H7 (cell line): ENCODE measurements around the gene LSAMP. TPM values are rescaled to one million over a fixed set of nuclear protein-coding genes. Genes with fewer than 3 reads are reported as not detected.

Experiments
- DNase-seq: peaks from one replicate; pipeline ENCODE4 v3.0.0; 2012
- H3K27me3 ChIP-seq: 2 replicates; pipeline ENCODE4 v1.6.0; 2011; ENCODE audit warnings: mild to moderate bottlenecking, low read length; ENCODE audit not compliant: control insufficient read depth, insufficient read depth
- H3K36me3 ChIP-seq: replicated peaks from 2 replicates; pipeline ENCODE4 v1.5.1; 2011; ENCODE audit warnings: low read length; ENCODE audit not compliant: control insufficient read depth, insufficient read depth
- H3K4me3 ChIP-seq: 2 replicates; pipeline ENCODE4 v1.5.1; 2011; ENCODE audit warnings: low read depth, mild to moderate bottlenecking, control low read depth, low read length, moderate library complexity; ENCODE audit not compliant: insufficient read depth
- total RNA-seq: library from RNA; depleted of rRNA; stranded (reverse); fragments of >200 nt; shearing (Covaris generic); gene quantifications from 2 replicates; pipeline ENCODE4 v1.2.3, GENCODE V29; 2014

Gene LSAMP
- total RNA-seq, 1 experiment from 2014 or later: 2.6 TPM

DNA sequence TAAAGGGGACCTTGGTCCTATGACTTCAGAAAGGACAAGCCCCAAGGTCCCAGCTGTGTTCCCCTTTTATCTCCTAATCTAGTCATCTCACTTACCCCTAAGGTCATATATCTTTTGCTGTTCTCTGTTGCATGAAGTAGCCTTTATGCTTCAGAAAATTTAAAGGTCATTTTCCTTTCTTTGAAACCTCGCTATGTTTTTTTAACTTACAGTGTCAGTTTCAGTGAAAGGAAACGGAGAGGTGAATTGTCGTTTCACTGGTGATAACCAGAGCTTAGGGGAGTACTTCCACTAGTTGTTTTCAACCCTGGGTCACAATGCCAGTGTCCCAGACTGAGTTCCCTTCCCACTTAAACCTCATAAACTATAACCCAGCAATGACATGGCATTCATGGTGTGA lies 464.6 kb downstream of the LSAMP start:
- H3K27me3 ChIP-seq: no peaks in the 10 kb centered on the region
- H3K4me3 ChIP-seq: no peak overlapping the region
- no peak for DNase-seq
- H3K36me3 ChIP-seq: no peaks in the 10 kb centered on the region

DNA sequence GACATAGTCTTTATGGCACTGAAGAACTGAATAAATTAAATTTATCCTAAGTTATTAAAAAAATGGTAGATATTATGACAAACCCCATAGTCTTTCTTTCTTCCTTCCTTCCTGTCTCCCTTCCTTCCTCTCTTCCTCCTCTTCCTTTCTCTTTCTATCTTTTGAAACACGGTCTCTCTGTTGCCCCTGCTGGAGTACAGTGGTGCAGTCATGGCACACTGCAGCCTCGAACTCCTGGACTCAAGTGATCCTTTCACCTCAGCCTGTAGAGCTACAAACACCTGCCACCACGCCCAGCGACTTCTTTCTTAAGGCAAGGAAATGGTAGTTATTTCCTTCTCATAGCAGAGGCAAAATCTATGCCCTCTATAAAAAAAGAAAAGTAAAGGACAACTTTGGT lies 467.4 kb downstream of the LSAMP start:
- Histone ChIP-seq H3K36me3 (no peaks in the 10 kb centered on the region), H3K4me3 (no peak overlapping the region), H3K27me3 (no peaks in the 10 kb centered on the region)
- DNase-seq: no peak

DNA sequence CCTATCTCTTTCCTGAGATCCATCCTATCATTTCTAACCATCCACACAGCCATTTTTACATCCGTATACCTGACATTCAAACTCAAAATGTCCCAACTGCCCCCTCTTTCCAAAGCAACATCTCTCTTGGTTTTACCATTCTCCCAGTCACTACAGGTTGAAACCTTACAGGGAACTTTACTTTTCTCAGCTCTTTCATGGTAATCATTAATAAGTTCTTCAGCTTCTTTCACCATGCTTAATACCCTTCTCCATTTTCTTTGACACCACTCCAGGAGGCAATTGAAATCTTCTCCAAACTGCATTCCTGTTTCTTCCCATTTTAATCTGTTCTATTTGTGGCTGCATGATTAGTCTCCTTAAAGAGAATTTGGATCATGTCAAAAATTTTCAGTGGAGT lies 469.5 kb downstream of the LSAMP start:
- H3K36me3 ChIP-seq: no peaks in the 10 kb centered on the region
- no peak for DNase-seq
- H3K4me3 ChIP-seq: no peak overlapping the region
- no peaks in the 10 kb centered on the region for H3K27me3 ChIP-seq

DNA sequence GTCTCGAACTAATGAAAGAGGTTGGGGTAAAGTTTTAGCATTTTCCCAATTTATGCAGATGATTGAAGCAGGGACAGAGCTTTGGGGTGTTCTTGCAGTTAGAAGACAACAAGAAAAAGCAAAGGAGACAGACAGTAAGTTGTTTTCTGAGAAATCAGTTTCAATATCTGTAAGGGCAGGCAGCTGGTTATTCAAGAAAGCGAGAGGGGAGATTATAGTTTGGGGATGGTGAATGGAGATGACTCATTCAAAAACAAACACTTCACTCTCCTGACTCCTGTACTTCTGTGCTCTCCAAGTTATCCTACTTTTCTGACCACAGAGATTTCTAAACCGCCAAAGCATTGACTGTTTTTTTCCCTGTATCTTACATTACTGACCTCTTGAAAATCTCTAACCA lies 469.9 kb downstream of the LSAMP start:
- Histone ChIP-seq H3K36me3 (no peaks in the 10 kb centered on the region), H3K27me3 (no peaks in the 10 kb centered on the region), H3K4me3 (no peak overlapping the region)
- DNase-seq: no peak

DNA sequence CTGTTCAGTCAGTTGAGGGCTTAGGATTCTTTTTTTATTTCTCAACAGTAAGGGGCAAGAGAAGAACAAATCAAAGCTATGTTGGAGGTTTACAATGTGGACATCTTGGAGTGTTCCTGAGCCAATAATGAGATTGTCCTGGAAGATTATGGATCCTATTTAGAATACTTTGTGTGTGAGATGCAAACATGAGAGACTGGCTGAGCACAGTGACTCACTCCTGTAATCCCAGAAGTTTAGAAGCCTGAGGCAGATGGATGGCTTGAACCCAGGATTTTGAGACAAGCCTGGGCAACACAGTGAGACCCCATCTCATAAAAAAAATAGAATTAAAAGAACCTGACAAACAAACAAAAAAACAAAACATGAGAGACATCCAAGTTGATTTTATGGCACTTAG lies 470.3 kb downstream of the LSAMP start:
- DNase-seq: no peak

DNA sequence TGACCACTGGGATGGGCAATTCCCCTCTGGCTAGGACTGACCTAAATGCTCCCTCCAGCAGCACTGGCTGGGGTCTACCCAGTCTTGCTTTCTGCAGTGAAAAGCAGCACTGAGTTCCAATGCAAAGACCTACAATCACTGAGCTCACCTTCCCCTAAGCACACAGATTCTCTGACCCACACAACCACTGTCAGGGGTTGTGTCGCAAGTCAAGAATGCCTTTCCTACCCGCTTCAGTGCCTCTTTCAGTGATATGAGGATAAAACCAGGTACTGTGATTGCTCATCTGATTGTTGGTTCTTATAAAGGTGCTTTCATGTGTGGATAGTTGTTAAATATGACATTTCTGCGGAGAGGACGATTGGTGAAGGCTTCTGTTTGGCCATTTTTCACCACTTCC lies 476.4 kb downstream of the LSAMP start:
- no peak for DNase-seq
- Histone ChIP-seq H3K27me3 (no peaks in the 10 kb centered on the region), H3K4me3 (no peak overlapping the region), H3K36me3 (no peaks in the 10 kb centered on the region)

More for the DNA sequence above, 470.3 kb downstream of the LSAMP start:
- H3K4me3 ChIP-seq: no peak overlapping the region
- H3K36me3 ChIP-seq: no peaks in the 10 kb centered on the region
- no peaks in the 10 kb centered on the region for H3K27me3 ChIP-seq

DNA sequence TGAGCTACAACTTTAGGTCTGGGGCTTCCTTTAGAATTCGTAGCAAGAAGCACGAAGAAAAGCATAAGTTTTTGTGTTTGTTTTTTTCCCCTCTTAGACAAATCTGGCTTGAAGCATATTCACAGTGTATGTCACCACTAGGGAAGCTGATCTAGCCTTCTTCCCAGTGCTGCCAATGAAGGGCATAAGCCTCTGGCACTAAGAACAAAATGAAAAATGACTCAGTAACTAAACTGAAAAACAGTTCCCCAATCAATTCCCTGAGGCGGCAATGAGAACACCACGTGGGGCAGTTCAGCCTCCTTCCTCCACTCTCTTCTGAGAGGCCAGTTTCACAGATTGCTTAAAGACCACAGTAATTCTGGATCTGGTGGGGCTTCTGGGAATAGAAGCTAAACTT lies 483.9 kb downstream of the LSAMP start:
- Histone ChIP-seq H3K4me3 (no peak overlapping the region), H3K36me3 (no peaks in the 10 kb centered on the region), H3K27me3 (no peaks in the 10 kb centered on the region)
- DNase-seq: no peak

DNA sequence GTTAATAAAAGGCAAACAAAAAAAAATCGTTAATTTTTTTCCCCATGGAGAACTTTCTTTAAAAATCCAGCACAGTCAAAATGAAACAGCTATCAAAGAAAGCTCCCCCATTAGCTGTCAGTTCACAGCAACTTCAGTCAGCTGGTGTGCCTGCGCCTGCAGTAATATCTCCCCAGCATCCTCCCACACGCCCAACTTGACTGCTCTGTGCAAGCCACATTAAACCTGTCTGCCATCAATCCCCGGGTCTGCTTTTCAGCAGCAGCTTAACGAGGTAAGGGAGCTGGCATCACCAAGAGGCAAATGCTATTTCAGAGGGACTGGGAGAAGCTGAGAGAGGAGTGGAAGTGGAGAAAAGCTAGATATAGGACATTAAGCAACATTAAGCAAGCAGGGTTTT lies 484.5 kb downstream of the LSAMP start:
- DNase-seq: no peak
- Histone ChIP-seq H3K4me3 (no peak overlapping the region), H3K36me3 (no peaks in the 10 kb centered on the region), H3K27me3 (no peaks in the 10 kb centered on the region)

DNA sequence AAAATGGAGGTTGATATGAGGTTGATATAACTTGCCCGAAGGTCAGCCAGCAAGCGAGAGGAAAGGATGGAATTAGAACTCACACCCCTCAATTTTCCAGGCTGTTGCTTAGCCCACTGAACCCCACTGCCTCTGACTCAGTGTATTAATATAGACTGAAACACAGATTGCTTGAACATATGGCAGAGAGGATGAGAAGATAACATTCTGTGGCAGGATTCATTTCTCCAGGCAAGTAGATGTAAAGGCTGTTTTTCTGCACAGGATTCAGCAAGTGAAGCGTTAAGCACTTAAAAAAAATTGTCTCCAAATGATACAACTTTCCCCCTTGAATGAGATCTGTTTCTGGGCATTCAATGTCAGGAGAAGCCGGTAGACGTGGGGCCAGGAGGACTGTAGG lies 486.8 kb downstream of the LSAMP start:
- no peaks in the 10 kb centered on the region for H3K36me3 ChIP-seq
- no peak for DNase-seq
- H3K27me3 ChIP-seq: no peaks in the 10 kb centered on the region

DNA sequence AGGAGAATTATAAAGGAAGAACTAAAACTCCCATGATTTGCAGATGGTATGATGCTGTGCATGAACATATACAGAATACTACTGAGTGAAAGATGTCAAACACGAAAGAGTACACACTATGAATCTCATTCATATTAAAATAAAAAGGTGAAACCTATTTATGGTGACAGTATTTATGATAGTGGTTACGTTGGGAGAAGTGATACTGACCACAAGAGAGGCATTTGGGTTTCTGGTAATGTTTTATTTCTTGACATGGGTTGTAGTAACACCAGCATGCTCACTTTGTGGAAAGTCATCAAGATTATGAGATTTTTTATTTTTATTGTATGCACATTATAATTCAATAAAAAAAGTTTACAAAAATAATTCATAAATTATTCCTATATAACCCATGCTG lies 498.0 kb downstream of the LSAMP start:
- H3K36me3 ChIP-seq: no peaks in the 10 kb centered on the region
- H3K27me3 ChIP-seq: no peaks in the 10 kb centered on the region
- no peak for DNase-seq
- no peak overlapping the region for H3K4me3 ChIP-seq

More for the DNA sequence above, 486.8 kb downstream of the LSAMP start:
- H3K4me3 ChIP-seq: no peak overlapping the region

DNA sequence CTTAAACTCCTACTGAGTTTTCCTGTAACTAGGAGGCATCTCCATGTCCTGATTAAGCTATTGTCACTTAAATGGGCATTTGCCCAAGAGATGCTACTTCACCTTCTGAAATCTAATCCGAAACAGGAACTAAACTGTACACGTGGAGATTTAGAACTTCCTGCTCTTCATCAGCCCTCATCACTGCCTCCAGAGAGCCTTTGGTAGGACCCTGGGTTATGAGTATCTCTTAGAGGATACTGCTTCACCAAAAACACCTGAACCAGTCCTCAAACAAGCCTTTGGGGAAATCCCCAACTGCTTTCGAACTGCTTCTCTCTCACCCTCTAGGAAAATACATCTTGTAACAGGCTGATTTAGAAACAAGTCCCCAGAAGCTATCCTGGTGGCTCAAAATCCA lies 501.7 kb downstream of the LSAMP start:
- Histone ChIP-seq H3K27me3 (no peaks in the 10 kb centered on the region), H3K36me3 (no peaks in the 10 kb centered on the region), H3K4me3 (no peak overlapping the region)
- no peak for DNase-seq

DNA sequence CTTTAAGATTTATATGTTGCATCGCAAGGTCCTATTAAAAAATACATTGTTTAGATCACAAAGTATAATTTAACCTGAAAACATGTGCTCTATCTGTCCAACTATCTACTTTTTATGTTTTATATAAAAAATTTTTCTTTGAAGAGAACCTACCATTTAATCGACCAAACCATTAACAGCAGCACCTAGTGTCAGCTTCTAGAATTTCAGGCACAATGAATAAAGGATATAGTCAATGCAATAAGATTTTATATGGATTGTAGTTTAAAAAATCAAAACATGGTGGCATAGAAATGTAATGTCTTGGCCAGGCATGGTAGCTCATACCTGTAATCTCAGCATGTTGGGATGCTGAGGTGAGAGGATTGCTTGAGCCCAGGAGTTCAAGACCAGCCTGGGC lies 508.2 kb downstream of the LSAMP start:
- no peaks in the 10 kb centered on the region for H3K27me3 ChIP-seq
- DNase-seq: no peak
- no peaks in the 10 kb centered on the region for H3K36me3 ChIP-seq
- H3K4me3 ChIP-seq: no peak overlapping the region

DNA sequence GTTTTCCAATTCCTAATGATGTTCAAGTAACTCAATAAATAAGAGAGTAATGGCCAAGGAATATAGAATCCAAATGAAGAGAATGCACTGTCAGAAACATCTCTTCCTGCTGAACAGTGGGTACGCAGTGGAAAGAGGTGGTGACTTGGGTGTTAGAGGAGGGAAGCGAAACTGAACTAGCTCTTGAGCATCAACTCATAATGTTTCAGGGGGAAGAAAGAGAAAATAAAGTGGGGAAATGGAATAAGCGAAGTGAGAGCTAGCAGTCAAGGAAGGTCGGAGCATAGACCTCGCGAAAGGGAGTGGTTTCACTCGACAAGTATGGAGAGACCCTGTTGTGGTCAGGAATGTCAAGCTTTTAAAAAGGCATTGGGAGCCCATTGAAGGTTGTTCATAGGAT lies 512.5 kb downstream of the LSAMP start:
- no peak for DNase-seq
- Histone ChIP-seq H3K36me3 (no peaks in the 10 kb centered on the region), H3K4me3 (no peak overlapping the region), H3K27me3 (no peaks in the 10 kb centered on the region)

DNA sequence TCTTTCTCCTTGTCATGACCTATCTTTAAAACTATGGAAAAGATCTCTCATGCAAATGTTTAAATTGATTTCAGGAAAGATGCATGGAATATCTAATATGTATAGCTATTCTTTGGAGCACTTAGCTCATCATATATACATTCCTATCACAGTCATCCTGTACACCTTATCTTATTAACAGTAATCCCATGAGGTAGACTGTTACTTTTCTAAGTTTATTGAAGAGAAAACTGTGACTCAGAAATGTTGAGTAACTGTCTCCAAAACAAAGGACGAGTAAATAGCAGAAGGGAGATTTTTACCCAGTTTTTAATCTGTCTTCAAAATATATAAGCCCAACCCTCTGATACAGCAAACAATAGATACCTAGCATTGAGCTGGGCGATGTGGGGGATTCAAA lies 513.7 kb downstream of the LSAMP start:
- no peak for DNase-seq
- Histone ChIP-seq H3K27me3 (no peaks in the 10 kb centered on the region), H3K36me3 (no peaks in the 10 kb centered on the region), H3K4me3 (no peak overlapping the region)

DNA sequence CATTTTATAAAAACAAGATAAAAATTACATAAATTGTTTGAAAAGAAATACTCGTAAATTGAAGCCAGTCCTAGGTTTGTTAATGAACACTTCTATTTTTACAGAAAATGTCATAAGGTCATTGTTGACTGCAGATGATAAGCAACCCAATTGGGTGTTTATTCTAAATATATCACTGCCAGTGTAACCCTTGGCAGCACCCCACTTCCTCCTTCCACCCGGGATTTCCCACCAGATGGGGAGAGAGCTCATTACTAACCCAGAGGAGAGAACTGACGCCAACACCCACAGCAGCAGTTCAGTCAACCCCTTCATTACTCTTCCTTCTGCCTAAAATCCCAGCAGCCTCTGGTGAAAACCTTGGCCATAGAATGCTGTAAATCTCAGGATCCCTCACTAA lies 514.4 kb downstream of the LSAMP start:
- Histone ChIP-seq H3K27me3 (no peaks in the 10 kb centered on the region), H3K36me3 (no peaks in the 10 kb centered on the region), H3K4me3 (no peak overlapping the region)
- DNase-seq: no peak

DNA sequence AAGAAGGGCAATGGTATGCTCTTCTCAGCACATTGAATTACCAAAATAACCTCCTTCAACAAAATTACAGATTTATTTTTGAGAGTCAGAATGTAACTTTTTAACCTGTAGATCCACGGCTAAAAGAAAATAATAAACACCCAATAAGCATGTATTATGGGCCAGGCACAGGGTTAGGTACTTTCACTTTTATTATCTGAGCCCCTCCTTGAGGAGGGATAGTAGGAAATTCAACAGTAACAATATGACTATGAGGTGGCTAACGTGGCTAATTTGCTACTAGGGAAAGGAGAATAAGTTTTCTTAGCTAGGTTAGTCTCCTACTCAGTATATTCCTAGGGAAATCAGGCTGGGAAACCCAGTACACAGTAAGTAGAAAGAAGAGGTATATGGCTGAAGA lies 515.1 kb downstream of the LSAMP start:
- Histone ChIP-seq H3K27me3 (no peaks in the 10 kb centered on the region), H3K36me3 (no peaks in the 10 kb centered on the region), H3K4me3 (no peak overlapping the region)
- DNase-seq: no peak
